HepG2 (cell line): ENCODE results near the gene TNFSF12. TPM values are rescaled to one million over a fixed set of nuclear protein-coding genes. Genes with fewer than 3 reads are reported as not detected.

Source experiments
- RERE ChIP-seq: IDR thresholded peaks from 2 replicates; pipeline ENCODE4 v1.6.1; 2016; ENCODE audit warnings: low read depth, missing genetic modification reagents, missing compliant biosample characterization
- SIN3A ChIP-seq: IDR thresholded peaks from 2 replicates; pipeline ENCODE4 v1.6.1; 2011; ENCODE audit warnings: low read depth, mild to moderate bottlenecking, control low read depth, low read length, borderline replicate concordance
- TFDP2 ChIP-seq: sonication (generic); formaldehyde crosslinking; IDR thresholded peaks from 2 replicates; pipeline ENCODE4 v1.4.0; 2020; ENCODE audit warnings: missing genetic modification reagents
- ZBTB4 ChIP-seq: sonication (generic); formaldehyde crosslinking; IDR thresholded peaks from 2 replicates; pipeline ENCODE4 v1.4.0; 2020; ENCODE audit warnings: missing genetic modification reagents, mild to moderate bottlenecking, borderline replicate concordance
- ZNF160 ChIP-seq: sonication (generic); formaldehyde crosslinking; IDR thresholded peaks from 2 replicates; pipeline ENCODE4 v1.8.0; 2022; ENCODE audit warnings: mild to moderate bottlenecking, inconsistent platforms, missing genetic modification reagents
- ZNF205 ChIP-seq: IDR thresholded peaks from 2 replicates; pipeline ENCODE4 v1.6.1; 2018; ENCODE audit warnings: missing biosample characterization, missing genetic modification reagents
- ZNF318 ChIP-seq: sonication (generic); formaldehyde crosslinking; IDR thresholded peaks from 2 replicates; pipeline ENCODE4 v1.4.0; 2020; ENCODE audit warnings: mild to moderate bottlenecking, missing genetic modification reagents
- ZNF460 ChIP-seq: sonication (generic); formaldehyde crosslinking; IDR thresholded peaks from 2 replicates; pipeline ENCODE4 v1.5.1; 2020; ENCODE audit warnings: missing genetic modification reagents, mild to moderate bottlenecking, borderline replicate concordance
- ZNF572 ChIP-seq: sonication (generic); formaldehyde crosslinking; IDR thresholded peaks from 2 replicates; pipeline ENCODE4 v1.5.1; 2020; ENCODE audit warnings: mild to moderate bottlenecking, missing genetic modification reagents
- polyA plus RNA-seq, 8 experiments: library from polyadenylated mRNA; depleted of rRNA in 3 of 8; stranded (reverse) in 7 of 8; unstranded in 1 of 8; fragments of >200 nt; fragmentation: Illumina TruSeq in 4 of 8; extraction: Trizol in 4 of 8; gene quantifications; 2 replicates each; pipeline versions ENCODE4 v1.2.1 to v1.2.3, GENCODE V29; 2011 to 2016; ENCODE audit warnings: low read depth in 4 of 8, missing spikeins in 1 of 8, mixed read lengths in 1 of 8; ENCODE audit not compliant: insufficient read depth in 1 of 8
- total RNA-seq, 5 experiments: library from RNA; depleted of rRNA; stranded (reverse); fragments of >200 nt; fragmentation: Illumina TruSeq; extraction: Trizol; gene quantifications; 2 replicates each; pipeline ENCODE4 v1.2.3, GENCODE V29; 2016; ENCODE audit warnings: low read depth in 1 of 5

Gene TNFSF12
- total and polyA plus RNA-seq, 2 of the 13 experiments (the other 11 are each of a cell fraction or from before 2014, with no cell fraction given): 0.93 to 7.2 TPM

GRCh38 chr17:7572588-7573323, 23.9 kb downstream of the TNFSF12 start (continued):
- TF ChIP-seq ZNF318 (CRISPR knock-in tag) (no peak), SIN3A (peak; percentile 90), ZNF572 (0 out of 2 replicates have a peak, but pooled peaks have one; percentile 68), ZNF460 (CRISPR knock-in tag) (no peak), ZNF160 (CRISPR knock-in tag) (0 out of 2 replicates have a peak, but pooled peaks have one; percentile 28), TFDP2 (CRISPR knock-in tag) (0 out of 2 replicates have a peak, but pooled peaks have one; percentile 11), RERE (CRISPR knock-in tag) (no peak), ZBTB4 (CRISPR knock-in tag) (no peak), ZNF205 (CRISPR knock-in tag) (0 out of 2 replicates have a peak, but pooled peaks have one; percentile 42)
